ENCODE results near the gene ZSWIM3.

The ZSWIM3 gene

DNA sequence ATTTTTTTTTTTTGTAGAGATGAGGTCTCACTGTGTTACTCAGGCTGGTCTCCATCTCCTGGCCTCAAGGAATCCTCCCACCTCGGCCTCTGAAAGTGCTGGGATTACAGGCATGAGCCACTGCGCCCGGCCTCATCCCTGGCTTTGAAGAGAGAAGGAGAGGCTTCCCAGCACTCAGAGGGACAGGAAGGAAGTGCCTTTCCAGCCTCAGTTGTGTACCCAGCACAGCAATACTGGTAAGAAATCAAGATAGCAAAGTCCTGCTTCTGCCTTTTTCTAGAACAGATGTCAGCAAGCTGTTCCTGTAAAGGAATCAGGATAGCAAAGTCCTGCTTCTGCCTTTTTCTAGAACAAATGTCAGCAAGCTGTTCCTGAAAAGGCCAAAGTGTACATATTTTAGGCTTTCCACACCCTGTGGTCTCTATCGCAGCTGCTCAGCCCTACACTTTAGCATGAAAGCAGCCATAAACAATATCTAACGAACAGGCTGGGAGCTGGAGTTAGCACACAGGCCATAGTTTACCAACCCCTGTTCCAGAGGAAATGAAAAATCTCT is 60.8 kb downstream of the ZSWIM3 start:
- no peak for DNase-seq (ENCODE audit: low read depth)
- TF ChIP-seq, protein P1, sequence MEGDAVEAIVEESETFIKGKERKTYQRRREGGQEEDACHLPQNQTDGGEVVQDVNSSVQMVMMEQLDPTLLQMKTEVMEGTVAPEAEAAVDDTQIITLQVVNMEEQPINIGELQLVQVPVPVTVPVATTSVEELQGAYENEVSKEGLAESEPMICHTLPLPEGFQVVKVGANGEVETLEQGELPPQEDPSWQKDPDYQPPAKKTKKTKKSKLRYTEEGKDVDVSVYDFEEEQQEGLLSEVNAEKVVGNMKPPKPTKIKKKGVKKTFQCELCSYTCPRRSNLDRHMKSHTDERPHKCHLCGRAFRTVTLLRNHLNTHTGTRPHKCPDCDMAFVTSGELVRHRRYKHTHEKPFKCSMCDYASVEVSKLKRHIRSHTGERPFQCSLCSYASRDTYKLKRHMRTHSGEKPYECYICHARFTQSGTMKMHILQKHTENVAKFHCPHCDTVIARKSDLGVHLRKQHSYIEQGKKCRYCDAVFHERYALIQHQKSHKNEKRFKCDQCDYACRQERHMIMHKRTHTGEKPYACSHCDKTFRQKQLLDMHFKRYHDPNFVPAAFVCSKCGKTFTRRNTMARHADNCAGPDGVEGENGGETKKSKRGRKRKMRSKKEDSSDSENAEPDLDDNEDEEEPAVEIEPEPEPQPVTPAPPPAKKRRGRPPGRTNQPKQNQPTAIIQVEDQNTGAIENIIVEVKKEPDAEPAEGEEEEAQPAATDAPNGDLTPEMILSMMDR (IDR thresholded peaks at IDR 0.05; ENCODE audit: control insufficient read depth, insufficient read depth, low read depth, low read length, missing control alignments): no peak
- H3K4me3 ChIP-seq (ENCODE audit: control insufficient read depth, low read depth, low read length): no peak overlapping the region

DNA sequence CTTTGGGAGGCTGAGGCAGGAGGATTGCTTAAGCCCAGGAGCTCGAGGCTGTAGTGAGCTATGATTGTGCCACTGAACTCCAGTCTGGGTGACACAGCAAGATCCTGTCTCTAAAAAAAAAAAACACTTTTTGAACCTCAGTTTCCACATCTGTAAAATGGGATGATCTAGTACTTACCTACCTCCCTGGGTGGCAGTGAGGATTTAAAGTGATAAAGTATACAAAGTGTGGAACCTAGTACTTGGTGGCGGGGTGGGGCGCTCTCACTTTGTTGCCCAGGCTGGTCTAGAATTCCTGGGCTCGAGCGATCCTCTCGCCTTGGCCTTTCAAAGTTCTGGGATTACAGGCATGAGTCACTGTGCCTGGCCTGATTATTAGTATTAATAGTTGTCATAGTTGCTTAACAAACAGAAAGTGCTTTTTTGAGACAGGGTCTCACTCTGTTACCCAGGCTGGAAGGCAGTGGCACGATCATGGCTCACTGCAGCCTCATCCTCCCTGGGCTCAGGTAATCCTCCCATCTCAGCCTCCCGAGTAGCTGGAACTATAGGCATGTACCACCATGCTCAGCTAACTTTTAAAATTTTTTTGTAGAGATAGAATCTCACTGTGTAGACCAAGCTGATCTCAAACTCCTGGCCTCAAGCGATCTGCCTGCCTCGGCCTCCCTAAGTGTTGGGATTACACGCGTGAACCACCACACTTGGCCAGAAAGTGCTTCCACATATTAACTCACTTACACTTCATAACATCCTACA is 61.5 kb downstream of the ZSWIM3 start:
- H3K4me3 ChIP-seq (ENCODE audit: control insufficient read depth, low read depth, low read length): no peak overlapping the region
- DNase-seq (ENCODE audit: low read depth): no peak
- TF ChIP-seq, protein P1 (IDR thresholded peaks at IDR 0.05; ENCODE audit: control insufficient read depth, insufficient read depth, low read depth, low read length, missing control alignments): no peak

DNA sequence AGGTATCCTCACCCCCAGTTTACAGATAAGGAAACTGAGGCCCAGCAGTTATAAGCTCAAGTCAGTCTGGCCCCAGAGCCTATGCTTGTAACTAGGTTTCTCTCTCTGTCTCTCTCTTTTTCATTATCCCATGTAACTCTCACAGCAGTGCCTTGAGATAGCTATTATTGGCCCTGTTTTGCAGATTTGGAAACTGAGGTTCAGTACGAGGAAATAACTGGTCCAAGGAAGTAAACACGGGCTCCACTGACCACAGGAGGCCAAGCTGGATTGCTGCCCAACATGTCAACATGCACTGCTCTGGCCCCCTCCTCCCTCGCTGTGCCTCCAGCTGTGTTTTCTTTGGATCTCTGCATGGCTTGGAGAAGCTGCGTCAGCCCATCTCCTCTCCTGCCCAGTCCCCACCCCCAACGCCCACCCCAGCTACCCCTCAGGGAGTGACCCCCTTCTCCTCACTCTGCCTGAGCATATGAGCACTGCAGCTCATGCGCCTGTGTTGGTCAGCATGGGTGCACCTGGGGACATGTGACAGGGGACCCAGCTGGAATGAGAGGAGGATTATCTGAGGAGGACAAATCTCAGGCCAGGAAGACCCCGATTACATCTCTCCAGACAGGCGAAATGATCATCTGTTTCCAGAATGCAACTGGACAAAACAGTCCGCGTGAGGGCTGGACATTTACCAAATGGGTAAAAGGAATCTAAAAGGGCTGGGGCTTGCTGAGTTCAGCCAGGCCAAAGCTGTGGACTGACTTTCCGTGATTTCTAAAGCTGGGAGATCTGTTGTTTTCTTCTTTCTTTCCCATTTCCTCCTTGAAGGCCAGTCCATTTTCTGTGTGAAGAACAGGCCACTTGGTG is 62.4 kb downstream of the ZSWIM3 start:
- DNase-seq (ENCODE audit: low read depth): no peak
- TF ChIP-seq, protein P1 (IDR thresholded peaks at IDR 0.05; ENCODE audit: control insufficient read depth, insufficient read depth, low read depth, low read length, missing control alignments): no peak
- no peak overlapping the region for H3K4me3 ChIP-seq (ENCODE audit: control insufficient read depth, low read depth, low read length)

DNA sequence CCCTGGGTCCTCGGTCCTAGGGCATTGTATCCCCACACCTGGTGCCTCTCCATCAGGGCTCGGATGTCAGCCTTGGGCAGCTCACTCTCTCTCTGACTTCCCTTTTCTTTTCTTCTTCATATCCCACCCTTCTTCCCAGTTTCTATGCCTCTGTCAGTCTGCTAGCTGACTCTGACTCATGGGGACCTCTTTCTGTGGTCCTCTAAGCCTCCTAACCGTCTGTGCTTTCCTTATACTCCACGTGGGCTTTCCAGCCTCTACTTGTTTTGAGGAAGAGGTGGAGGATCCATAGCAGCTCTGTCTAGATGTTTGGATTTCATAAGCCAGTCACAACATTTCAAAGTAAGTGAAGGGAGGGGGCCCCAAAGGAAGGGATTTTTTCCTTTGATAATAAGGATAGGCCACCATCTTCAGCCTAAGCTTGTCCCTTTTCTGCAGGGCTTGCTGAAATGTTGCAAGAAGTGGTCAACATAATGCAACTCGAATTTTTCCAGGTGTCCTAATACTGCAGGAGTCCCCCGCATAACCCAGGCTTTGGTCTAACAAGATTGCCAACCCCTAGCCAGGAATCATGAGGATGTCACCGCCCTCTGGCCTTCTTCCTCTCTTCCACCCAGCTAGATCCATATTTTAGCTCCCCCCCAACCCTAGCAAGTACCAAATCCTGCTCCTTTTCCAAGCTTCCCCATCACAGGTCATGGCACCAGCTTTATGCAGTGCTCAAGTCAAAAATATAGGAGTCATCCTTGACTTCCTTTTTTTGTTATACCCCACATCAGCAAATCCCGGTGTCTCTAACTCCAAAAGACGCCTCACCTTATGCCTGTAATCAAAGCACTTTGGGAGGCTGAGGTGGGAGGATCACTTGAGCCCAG is 63.3 kb downstream of the ZSWIM3 start:
- DNase-seq (ENCODE audit: low read depth): no peak
- TF ChIP-seq, protein P1 (IDR thresholded peaks at IDR 0.05; ENCODE audit: control insufficient read depth, insufficient read depth, low read depth, low read length, missing control alignments): no peak
- H3K4me3 ChIP-seq (ENCODE audit: control insufficient read depth, low read depth, low read length): no peak overlapping the region

DNA sequence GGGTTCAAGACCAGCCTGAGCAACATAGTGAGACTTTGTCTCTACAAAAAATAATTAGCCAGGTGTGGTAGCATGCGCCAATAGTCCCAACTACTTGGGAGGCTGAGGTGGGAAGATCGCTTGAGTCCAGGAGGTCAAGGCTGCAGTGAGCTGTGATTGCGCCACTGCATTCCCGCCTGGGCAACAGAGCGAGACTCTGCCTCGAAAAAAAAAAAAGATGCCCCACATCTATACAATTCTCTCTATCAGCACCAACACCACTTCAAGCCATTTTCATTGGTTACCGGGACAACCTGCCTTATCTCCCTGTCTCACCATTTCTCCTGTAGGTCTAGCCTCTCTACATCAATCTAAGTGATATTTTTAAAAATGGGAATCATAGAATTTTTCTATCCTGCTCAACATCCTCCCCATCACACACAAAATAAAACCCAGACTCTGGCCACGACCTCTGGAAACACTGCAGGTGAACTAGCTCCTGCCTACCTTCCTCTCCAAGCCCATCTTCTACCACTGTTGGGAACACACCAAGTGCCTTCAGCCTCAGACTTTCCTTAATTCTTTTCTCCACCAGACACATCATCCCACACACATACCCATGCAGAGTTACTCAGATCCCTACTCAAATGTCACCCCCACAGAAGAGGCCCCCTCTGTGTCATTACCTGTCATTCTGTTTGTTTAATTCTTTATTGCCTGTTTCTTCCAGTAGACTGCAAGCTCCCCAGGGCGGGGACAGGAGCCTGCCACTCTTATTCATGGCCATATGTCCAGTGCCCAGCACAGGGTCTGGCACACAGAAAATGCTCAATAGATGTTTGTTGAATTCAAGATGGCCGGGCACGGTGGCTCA is 64.1 kb downstream of the ZSWIM3 start:
- TF ChIP-seq, protein P1 (IDR thresholded peaks at IDR 0.05; ENCODE audit: control insufficient read depth, insufficient read depth, low read depth, low read length, missing control alignments): no peak
- H3K4me3 ChIP-seq (ENCODE audit: control insufficient read depth, low read depth, low read length): no peak overlapping the region
- DNase-seq (ENCODE audit: low read depth): no peak
